HG03175 (cell line): ENCODE results near the gene RNF220.

Experiments used
- ATAC-seq: cut with Tn5 transposase; IDR thresholded peaks from one replicate; pipeline ENCODE4 v1.9.1; 2021; ENCODE audit warnings: mild to moderate bottlenecking, moderate library complexity; ENCODE audit not compliant: unreplicated experiment

RNF220 gene

DNA sequence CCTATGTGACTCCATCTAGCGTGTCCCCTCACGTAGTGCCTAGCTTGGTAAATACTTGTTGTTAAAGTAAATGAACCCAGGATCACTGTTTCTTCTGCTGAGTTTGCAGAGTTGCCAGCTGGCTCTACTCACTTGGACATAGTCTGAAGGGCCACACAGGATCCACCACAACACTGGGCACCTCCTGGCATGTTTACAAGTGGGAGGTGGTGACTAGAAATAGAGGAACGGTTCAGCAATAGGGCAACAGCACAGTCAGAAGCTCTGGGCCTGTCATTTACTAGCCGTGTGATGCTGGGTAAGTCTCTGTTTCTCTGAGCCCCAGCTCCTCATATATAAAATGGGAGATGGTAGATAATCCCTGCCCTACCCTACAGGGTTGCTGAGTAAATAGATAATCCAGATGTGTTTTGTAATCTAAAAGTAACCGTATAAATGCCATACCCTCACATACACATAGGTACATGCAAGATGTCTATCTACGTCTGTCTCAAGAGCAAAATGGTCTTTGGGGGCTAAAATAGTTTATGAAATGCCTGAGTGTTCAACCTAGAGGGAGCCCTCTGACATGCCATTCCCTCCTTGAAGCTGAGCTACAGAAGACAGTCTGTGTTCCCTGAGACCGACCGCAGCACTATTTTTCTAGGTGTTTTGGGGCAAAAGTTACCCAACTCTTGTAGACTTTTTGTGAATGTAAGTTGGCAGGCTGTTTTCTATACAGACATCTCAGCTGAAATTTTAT lies 20.5 kb downstream of the RNF220 start:
- no peak for ATAC-seq

DNA sequence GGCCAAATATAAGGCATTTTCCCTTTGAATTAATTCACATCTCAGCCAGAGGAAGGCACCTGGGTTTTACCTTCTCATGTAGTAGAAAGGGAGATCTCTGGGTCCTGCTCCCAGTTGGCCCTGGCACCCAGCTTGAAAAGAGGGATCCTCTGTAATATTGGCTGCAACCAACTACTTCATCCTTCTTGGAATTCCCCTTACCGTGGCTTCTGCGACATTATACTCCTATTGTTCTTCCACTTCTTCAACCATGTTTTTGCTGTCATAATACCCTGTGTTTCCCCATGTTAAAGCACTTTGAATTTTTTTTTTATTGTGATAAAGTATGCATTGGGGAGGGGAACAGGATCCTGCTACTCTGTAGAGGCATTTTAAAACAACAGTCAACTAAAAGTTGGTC lies 26.8 kb downstream of the RNF220 start:
- no peak for ATAC-seq

GRCh38 chr1:44433209-44433608 lies 28.2 kb downstream of the RNF220 start:
- no peak for ATAC-seq

- ATAC-seq = no peak
These were observed 31.5 kb downstream of the RNF220 start for GRCh38 chr1:44436401-44437106.

DNA sequence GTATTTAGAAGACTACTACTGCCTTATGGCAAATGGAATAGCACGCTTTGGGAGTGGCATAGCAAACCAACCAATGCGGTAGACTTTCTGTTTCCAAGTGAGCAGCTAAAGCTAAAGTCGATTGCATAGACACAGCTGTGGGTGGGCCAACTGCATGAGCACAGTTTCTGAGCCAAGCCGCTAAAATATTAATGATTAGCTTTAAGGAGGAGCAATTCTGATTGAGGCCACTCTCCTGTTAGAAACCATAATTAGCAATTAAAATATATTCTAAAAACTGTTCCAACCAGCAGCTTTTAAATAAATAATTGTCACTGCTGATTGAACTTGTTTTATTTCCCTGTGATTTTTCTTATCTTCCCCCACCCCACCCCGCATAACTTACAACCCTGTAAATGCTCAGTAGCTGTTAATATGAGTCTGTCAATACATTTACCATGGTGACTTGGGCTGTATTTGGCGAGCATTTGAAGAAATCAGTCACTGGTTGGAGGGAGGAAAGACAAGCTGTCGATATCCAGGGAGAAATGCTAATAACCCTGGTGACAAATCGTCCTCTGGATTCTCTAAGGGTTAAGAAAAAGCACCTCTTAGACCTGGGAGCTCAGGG lies 32.2 kb downstream of the RNF220 start:
- no peak for ATAC-seq

- no peak for ATAC-seq
These were observed 37.7 kb downstream of the RNF220 start for GRCh38 chr1:44442791-44443190.

DNA sequence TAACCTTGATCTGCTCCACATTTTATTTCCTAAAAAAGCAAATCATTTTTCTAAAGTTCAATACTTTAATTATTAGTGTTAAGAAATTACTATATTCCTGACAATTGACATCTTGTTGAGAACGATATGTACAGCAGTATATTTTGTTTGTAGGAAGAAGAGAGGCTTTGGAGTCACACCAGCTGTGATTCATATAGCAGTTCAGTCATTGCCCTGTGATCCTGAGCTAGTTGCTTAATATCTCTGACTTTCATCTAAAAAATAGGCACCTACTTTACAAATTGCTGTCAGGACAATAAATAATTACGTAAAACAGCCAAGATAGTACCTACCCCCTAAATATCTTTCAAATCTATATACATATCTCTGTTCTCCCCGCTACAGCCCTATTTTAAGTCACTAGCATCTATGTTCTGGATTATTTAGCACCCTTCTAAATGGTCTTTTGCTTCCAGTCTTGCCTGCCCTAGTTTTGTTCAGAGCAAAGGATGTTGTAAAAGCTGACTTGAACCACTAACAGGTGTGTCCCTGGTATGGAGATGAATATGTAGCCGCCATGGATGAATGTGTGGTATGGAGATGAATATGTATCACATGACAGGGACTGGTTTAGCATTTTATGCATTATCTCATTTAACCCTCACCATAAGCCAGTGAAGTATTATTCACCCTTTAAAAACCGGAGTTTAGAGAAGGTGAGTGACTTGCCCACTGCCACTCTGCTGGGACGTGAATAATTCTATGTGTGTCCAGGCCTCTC lies 42.2 kb downstream of the RNF220 start:
- ATAC-seq = no peak

DNA sequence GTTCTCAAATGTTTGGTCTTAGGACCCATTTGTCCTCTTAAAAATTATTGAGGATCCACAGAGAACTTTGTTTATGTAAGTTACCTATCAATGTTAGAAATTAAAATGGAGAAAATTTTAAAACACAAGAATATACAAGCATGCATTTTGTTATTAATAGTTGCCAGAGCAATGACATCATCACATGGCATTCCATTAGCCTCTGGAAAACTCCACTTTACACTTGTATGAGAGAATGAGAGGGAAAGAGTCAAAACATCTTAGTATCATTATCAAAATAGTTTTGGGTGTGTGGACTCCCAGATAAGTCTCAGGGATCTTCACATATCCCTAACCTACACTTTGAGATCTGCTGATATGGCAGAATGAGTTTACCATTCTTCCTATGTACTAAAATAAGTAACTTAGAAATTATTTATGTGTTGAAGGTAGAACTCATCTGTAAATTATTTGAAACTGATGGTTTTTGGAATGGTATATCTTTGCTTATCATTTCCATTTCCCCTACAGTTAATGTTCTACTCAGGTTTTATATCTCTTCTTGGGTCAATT lies 48.8 kb downstream of the RNF220 start:
- ATAC-seq = no peak

DNA sequence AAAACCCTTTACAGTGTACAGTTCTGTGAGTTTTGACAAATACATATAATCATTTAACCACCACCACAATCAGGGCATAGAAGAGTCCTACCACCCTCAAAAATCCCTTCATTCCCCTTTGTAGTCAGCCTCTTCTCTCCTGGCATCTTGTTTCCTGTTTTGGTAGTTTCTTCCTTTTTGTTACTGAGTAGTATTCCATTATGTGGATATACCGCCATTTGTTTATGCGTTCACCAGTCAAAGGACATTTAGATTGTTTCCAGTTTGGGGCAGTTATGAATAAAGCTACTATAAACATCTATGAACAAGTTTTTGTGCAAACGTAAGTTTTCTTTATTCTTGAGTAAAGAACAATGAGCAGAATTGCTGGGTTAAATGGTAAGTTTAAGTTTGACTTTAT lies 49.6 kb downstream of the RNF220 start:
- no peak for ATAC-seq

DNA sequence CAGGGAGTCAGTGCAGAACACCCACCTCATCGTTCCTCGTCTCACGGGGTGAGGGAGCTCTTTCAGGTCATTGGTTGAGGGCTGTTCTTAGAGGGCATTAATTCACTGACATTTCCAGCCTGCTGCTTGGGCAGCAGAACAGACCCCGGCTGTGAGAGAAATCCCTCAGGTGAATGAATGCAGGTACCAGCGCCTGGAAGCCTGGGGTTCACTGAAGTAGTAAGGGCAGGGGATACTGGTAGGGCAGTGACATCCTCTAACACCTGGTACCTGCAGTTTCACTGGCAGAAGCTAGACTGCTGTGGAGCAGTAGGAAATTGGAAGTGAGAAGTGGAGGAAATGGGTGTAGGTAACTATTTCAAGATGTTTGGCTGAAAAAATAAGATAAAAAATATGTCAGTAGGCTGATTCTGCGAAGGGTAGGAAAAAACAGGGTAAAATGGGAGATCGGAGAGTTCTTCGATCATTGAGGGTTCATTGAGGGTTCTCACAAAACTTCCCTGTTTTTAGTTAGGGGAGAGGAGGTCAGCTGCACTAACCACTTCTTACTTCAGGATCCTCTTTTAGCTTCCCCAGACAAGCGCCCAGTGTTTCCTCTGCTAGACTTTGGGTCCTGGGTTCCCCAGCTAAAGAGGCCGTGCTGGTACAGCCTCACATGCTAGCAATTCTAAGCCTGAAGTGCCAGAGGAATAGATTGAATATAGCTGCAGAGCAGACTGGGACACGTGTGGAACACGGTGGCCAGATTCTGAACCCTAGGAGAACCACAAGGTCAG lies 55.2 kb downstream of the RNF220 start:
- ATAC-seq = no peak

DNA sequence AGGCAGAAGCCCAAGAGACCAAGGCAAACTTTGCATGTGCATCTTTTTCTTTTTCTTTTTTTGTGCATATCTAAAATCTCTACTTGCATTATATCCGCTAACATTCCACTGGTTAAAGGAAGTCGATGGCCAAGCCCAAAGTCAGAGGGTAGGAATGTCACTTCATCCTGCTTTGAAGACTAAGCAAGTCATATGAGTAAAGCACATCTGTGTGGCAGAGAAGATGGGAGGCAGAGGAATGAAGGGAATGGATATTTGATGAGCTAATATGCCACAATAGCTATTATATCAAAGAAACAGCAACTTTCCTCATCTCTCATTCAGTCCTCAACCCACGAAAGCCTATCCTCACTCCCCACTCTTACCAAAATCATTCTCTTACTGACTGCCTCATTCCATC lies 59.3 kb downstream of the RNF220 start:
- no peak for ATAC-seq

DNA sequence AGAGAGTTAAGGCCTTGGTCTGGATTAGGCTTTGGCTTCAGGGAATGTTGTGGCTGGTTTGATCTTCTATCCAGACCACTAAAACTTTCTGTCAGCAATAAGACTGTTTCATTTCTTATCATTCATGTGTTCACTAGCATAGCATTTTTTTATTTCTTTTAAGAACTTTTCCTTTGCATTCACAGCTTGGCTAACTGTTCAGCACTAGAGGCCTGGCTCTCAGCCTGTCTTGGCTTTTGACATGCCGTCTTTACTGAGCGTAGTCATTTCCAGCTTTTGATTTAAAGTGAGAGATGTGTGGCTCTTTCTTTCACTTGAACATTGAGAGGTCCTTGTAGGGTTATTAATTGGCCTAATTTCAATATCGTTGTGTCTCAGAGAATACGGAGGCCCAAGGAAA lies 62.5 kb downstream of the RNF220 start:
- no peak for ATAC-seq

DNA sequence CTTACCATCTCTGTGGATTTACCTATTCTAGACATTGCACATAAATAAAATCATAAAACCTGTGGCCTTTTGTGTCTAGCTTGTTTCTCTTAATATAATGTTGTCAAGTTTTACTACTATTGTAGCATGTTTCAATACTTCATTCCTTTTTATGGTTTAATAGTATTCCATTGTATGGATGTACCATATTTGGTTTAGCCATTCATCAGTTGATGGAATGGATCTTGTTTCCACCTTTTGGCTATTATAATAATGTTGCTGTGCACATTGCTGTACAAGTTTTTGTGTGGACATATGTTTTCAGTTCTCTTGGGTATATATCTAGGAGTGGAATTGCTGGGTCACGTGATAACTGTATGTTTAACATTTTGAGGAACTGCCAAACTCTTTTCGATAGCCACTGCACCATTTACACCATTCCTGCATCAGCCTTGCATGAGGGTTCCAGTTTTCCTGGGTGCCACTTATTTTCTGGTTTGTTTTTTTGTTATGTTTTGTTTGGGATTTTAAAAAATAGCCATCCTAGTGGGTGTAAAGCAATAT lies 66.9 kb downstream of the RNF220 start:
- ATAC-seq = no peak

DNA sequence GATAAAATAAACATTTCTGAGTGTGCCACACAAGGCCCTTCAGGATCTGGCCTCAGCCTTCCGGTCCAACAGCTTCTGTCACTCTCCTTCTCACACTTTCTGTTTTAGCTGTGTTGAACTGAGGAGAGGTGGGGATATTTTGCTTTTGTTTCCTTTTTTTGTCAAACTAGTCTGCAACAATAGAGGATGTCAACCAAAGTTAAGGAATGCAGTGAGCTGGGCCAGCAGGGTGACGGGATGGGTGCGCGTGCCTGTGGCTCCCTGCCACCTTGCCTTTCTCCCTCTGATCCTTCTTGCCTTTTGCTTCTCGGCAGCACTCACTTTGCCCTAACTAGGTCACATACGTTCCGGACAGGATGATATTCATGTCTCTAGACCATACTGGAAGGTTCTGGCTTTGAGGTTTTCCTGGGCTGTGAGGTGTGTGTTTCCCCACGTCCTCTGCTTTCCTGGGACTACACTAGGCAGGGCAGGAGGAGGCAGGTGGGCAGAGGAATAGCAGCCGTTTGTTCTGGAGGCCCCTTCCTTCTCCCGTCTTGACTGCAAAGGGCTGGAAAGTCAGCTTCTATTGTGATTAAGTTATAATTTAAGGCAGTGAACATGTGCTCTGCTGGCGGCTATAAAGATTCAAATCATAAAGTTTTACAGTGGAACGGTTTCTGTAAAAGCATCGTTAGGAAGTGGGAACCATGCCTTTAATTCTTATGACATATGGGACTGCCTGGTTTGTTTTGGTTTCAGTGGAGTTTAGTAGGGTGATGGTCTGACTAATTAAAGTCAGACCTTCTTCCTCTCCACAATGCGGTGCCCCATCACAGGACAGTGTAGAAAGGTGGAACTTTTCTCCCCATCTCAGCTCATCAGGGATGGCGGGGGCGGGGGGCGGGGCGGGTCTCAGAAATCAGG lies 67.8 kb downstream of the RNF220 start:
- no peak for ATAC-seq

DNA sequence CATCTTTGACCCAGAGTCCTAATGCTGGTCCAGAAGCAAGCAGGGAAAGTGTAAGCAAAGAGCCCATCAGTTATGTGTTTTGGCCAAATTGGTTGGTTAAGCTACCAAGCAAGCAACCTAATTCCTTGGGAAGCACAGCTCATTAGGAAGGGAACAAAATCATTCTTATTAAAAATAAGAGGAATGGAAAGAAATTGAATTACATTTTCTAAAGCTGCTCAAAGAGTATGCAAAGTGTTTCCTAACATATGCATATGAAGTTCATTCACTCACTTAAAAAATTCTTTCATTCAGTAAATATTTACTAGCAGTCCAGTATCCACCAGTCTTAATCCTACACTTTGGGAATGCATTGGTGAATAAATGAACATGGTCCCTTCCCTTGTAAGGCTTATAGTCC lies 71.8 kb downstream of the RNF220 start:
- ATAC-seq = no peak

- no peak for ATAC-seq
These were observed 76.6 kb downstream of the RNF220 start for GRCh38 chr1:44481701-44482100.

GRCh38 chr1:44483089-44483874 lies 78.2 kb downstream of the RNF220 start:
- ATAC-seq = no peak

DNA sequence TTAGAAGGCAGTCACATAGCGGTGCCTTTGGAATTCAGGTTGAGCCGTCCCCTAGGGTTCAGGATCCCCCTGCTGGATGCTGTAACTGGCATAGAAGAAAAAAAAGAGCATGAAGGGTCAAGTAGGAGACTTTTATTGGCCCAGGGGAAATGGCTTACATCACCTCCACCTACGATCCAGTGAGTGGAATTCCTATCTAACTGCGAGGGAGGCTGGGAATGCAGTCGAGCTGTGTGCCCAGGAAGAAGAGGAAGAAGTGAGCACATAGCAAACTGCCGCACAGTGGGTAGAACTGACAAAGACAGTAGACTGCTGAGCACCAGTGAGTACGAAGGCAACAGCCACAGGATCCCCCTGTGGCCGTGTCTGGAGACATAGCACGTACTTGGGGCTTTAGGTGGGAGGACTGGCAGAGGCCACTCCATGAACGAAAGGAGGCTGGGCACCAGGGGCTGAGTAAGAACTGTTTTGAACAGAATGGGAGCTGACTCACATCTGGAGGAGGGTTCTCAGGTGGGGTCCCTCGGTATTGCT lies 79.2 kb downstream of the RNF220 start:
- no peak for ATAC-seq
